Neural cell (in vitro differentiated cells): Measurements from ENCODE around the gene PTCH1. TPM values are rescaled to one million over a fixed set of nuclear protein-coding genes. Genes with fewer than 3 reads are reported as not detected.

Experiments
- H2AFZ ChIP-seq: fragments of 200-600, 300-800 bp; sonication (generic), shearing (Covaris generic); 2 replicates; pipeline ENCODE4 v1.6.0; 2014; ENCODE audit warnings: low read depth, mild to moderate bottlenecking, antibody characterized with exemption, low read length, moderate library complexity
- H3F3A ChIP-seq: fragments of 200-600 bp; shearing (Covaris generic); 2 replicates; pipeline ENCODE4 v1.6.1; 2016; ENCODE audit warnings: mild to moderate bottlenecking, moderate library complexity, mixed read lengths, antibody characterized with exemption, low read length; ENCODE audit not compliant: insufficient read depth, poor library complexity, severe bottlenecking
- H3K27ac ChIP-seq: fragments of 200-600, 300-800 bp; sonication (generic), shearing (Covaris generic); 2 replicates; pipeline ENCODE4 v1.5.1; 2014; ENCODE audit warnings: mild to moderate bottlenecking, low read length, moderate library complexity
- H3K27me3 ChIP-seq: fragments of 300-800, 200-600 bp; sonication (generic), shearing (Covaris generic); 2 replicates; pipeline ENCODE4 v1.6.0; 2014; ENCODE audit warnings: mild to moderate bottlenecking, low read depth, low read length, moderate library complexity; ENCODE audit not compliant: insufficient read depth
- H3K36me3 ChIP-seq: fragments of 300-800, 200-600 bp; sonication (generic), shearing (Covaris generic); 2 replicates; pipeline ENCODE4 v1.5.1; 2014; ENCODE audit warnings: mild to moderate bottlenecking, antibody characterized with exemption, low read length, moderate library complexity; ENCODE audit not compliant: insufficient read depth
- H3K4me2 ChIP-seq: fragments of 300-800, 200-600 bp; sonication (generic), shearing (Covaris generic); 2 replicates; pipeline ENCODE4 v1.6.0; 2014; ENCODE audit warnings: mild to moderate bottlenecking, low read length
- H3K4me3 ChIP-seq: fragments of 300-800, 200-600 bp; sonication (generic), shearing (Covaris generic); 2 replicates; pipeline ENCODE4 v1.5.1; 2014; ENCODE audit warnings: mild to moderate bottlenecking, low read length, moderate library complexity
- H3K79me2 ChIP-seq: fragments of 200-600 bp; shearing (Covaris generic); replicated peaks from 2 replicates; pipeline ENCODE4 v1.6.0; 2014; ENCODE audit warnings: mild to moderate bottlenecking, low read length, moderate library complexity; ENCODE audit not compliant: insufficient read depth
- H3K9ac ChIP-seq: fragments of 300-800, 200-600 bp; sonication (generic), shearing (Covaris generic); 2 replicates; pipeline ENCODE4 v1.6.1; 2016; ENCODE audit warnings: mild to moderate bottlenecking, low read length, mixed read lengths
- H3K9me2 ChIP-seq: fragments of 200-600 bp; shearing (Covaris generic); 2 replicates; pipeline ENCODE4 v1.6.1; 2016; ENCODE audit warnings: mild to moderate bottlenecking, low read length, mixed read lengths; ENCODE audit not compliant: insufficient read depth
- H3K9me3 ChIP-seq: fragments of 200-600, 300-800 bp; sonication (generic), shearing (Covaris generic); 2 replicates; pipeline ENCODE4 v1.6.1; 2016; ENCODE audit warnings: mild to moderate bottlenecking, mixed run types, low read length, moderate library complexity, mixed read lengths
- H4K20me1 ChIP-seq: fragments of 200-600 bp; shearing (Covaris generic); 2 replicates; pipeline ENCODE4 v1.6.1; 2016; ENCODE audit warnings: mild to moderate bottlenecking, mixed run types; ENCODE audit not compliant: insufficient read depth
- CTCF ChIP-seq: fragments of 450-650 bp; IDR thresholded peaks from 2 replicates; pipeline ENCODE4 v1.5.1; 2014; ENCODE audit warnings: antibody characterized with exemption, mild to moderate bottlenecking, moderate library complexity; ENCODE audit not compliant: poor library complexity, severe bottlenecking
- EP300 ChIP-seq: fragments of 450-650 bp; conservative IDR thresholded peaks from 2 replicates; pipeline ENCODE4 v1.6.1; 2014; ENCODE audit warnings: antibody characterized with exemption, mild to moderate bottlenecking, moderate library complexity; ENCODE audit not compliant: poor library complexity, severe bottlenecking
- EZH2 ChIP-seq: fragments of 200-600, 300-800 bp; shearing (Covaris generic), sonication (generic); IDR thresholded peaks from 2 replicates; pipeline ENCODE4 v1.6.1; 2014; ENCODE audit warnings: antibody characterized with exemption, low read length, borderline replicate concordance, mild to moderate bottlenecking; ENCODE audit not compliant: insufficient read depth, poor library complexity, severe bottlenecking
- MXI1 ChIP-seq: fragments of 450-650 bp; conservative IDR thresholded peaks from 2 replicates; pipeline ENCODE4 v1.6.1; 2014; ENCODE audit warnings: antibody characterized with exemption, mild to moderate bottlenecking; ENCODE audit not compliant: poor library complexity, severe bottlenecking
- POLR2AphosphoS5 ChIP-seq: IDR thresholded peaks from 2 replicates; pipeline ENCODE4 v1.6.1; 2012
- RAD21 ChIP-seq: fragments of 450-650 bp; conservative IDR thresholded peaks from 2 replicates; pipeline ENCODE4 v1.6.1; 2014; ENCODE audit warnings: antibody characterized with exemption, mild to moderate bottlenecking, moderate library complexity
- REST ChIP-seq: IDR thresholded peaks from 2 replicates; pipeline ENCODE4 v1.6.1; 2012; ENCODE audit warnings: borderline replicate concordance
- SMC3 ChIP-seq: fragments of 450-650 bp; conservative IDR thresholded peaks from 2 replicates; pipeline ENCODE4 v1.6.1; 2014; ENCODE audit warnings: antibody characterized with exemption, mild to moderate bottlenecking, moderate library complexity; ENCODE audit not compliant: poor library complexity
- TAF1 ChIP-seq: IDR thresholded peaks from 2 replicates; pipeline ENCODE4 v1.6.1; 2012; ENCODE audit warnings: low read depth
- polyA plus RNA-seq: library from polyadenylated mRNA; depleted of rRNA; stranded (reverse); fragments of >200 nt; gene quantifications from 2 replicates; pipeline ENCODE4 v1.2.3, GENCODE V29; 2014

The PTCH1 gene
- polyA plus RNA-seq, 1 donor from 2014 or later = 15.6 TPM

GRCh38 chr9:95493402-95493801 lies 23.4 kb downstream of the PTCH1 start:
- no peak overlapping the region for H2AFZ ChIP-seq
- H3K4me2 ChIP-seq = no peak overlapping the region
- H3K9ac ChIP-seq = peak overlapping the region; percentile 22
- H3K4me3 ChIP-seq = peak overlapping the region; percentile 13
- no peaks in the 10 kb centered on the region for H3K9me3 ChIP-seq
- no peaks in the 10 kb centered on the region for H3K9me2 ChIP-seq
- peaks cover 91% of the 10 kb centered on the region for H3K79me2 ChIP-seq
- TF ChIP-seq RAD21 (no peak), SMC3 (no peak), REST (no peak), MXI1 (no peak), EZH2 (no peak), TAF1 (no peak), CTCF (no peak), EP300 (no peak), POLR2AphosphoS5 (no peak)
- no peaks in the 10 kb centered on the region for H3K27me3 ChIP-seq
- H3K36me3 ChIP-seq = peaks cover 5% of the 10 kb centered on the region
- H3K27ac ChIP-seq = peak overlapping the region; percentile 79
- no peaks in the 10 kb centered on the region for H3F3A ChIP-seq
- H4K20me1 ChIP-seq = no peaks in the 10 kb centered on the region

GRCh38 chr9:95491543-95492320 lies 25.0 kb downstream of the PTCH1 start:
- no peak overlapping the region for H3K27ac ChIP-seq
- H4K20me1 ChIP-seq = no peaks in the 10 kb centered on the region
- H3K27me3 ChIP-seq = no peaks in the 10 kb centered on the region
- H3K4me2 ChIP-seq = no peak overlapping the region
- H3K79me2 ChIP-seq = peaks cover 89% of the 10 kb centered on the region
- H3K9ac ChIP-seq = no peak overlapping the region
- TF ChIP-seq REST (no peak), RAD21 (no peak), POLR2AphosphoS5 (no peak), SMC3 (no peak), TAF1 (no peak), EZH2 (no peak), EP300 (no peak), MXI1 (no peak), CTCF (no peak)
- peaks cover 3% of the 10 kb centered on the region for H3F3A ChIP-seq
- H3K9me2 ChIP-seq = no peaks in the 10 kb centered on the region
- H2AFZ ChIP-seq = no peak overlapping the region
- peak overlapping the region; percentile 40 for H3K4me3 ChIP-seq
- no peaks in the 10 kb centered on the region for H3K9me3 ChIP-seq
- H3K36me3 ChIP-seq = peaks cover 5% of the 10 kb centered on the region
